H1 (cell line): ENCODE measurements around the gene PSME2. TPM values are rescaled to one million over a fixed set of nuclear protein-coding genes. Genes with fewer than 3 reads are reported as not detected.

Experiments used
- CTCF ChIA-PET: fragments of 300-600 bp; sonication (Branson Sonifier 250); formaldehyde crosslinking; loops from one replicate; lab custom pipeline; 2021; ENCODE audit not compliant: partially characterized antibody; lab: Charles Lee
- POLR2A ChIA-PET: fragments of 300-600 bp; sonication (Branson Sonifier 250); formaldehyde crosslinking; loops from one replicate; lab custom pipeline; 2021; ENCODE audit warnings: inconsistent platforms; ENCODE audit not compliant: partially characterized antibody; lab: Charles Lee
- DNase-seq, 2 experiments: peaks; one replicate each; pipeline versions ENCODE4 v3.0.0 to v3.0.0-alpha.2; 2010 to 2022; ENCODE audit warnings: low spot score in 2 of 2, low read depth in 1 of 2, mixed read lengths in 1 of 2
- FAIRE-seq: peaks from 2 replicates; lab custom pipeline; 2011; peaks lifted over from hg19 to GRCh38; lab: Jason Lieb, UNC
- H2AFZ ChIP-seq: 2 replicates; pipeline ENCODE4 v1.8.1; 2012; ENCODE audit warnings: low read length, inconsistent platforms
- H2AK5ac ChIP-seq: 2 replicates; pipeline ENCODE4 v1.6.1; 2013; ENCODE audit warnings: low read depth, low read length
- H2BK120ac ChIP-seq: replicated peaks from 2 replicates; pipeline ENCODE3; 2013; ENCODE audit warnings: low read depth, low read length, inconsistent platforms
- H2BK12ac ChIP-seq: 2 replicates; pipeline ENCODE4 v1.6.1; 2013; ENCODE audit warnings: low read depth, low read length
- H2BK15ac ChIP-seq: 2 replicates; pipeline ENCODE4 v1.6.1; 2013; ENCODE audit warnings: low read length
- H2BK20ac ChIP-seq: 2 replicates; pipeline ENCODE4 v1.6.1; 2013; ENCODE audit warnings: low read length
- H2BK5ac ChIP-seq: 2 replicates; pipeline ENCODE4 v1.6.1; 2013; ENCODE audit warnings: low read depth, low read length
- H3K14ac ChIP-seq: 2 replicates; pipeline ENCODE4 v1.6.1; 2013; ENCODE audit warnings: inconsistent platforms; ENCODE audit not compliant: insufficient read length
- H3K18ac ChIP-seq: 2 replicates; pipeline ENCODE4 v1.6.1; 2013; ENCODE audit warnings: low read length; ENCODE audit errors: extremely low read depth
- H3K23ac ChIP-seq: 2 replicates; pipeline ENCODE4 v1.6.1; 2013; ENCODE audit warnings: inconsistent platforms; ENCODE audit not compliant: insufficient read length
- H3K23me2 ChIP-seq: 2 replicates; pipeline ENCODE4 v1.6.1; 2013; ENCODE audit warnings: low read depth, low read length
- H3K27ac ChIP-seq: 2 replicates; pipeline ENCODE4 v1.6.1; 2011; ENCODE audit warnings: low read depth, low read length, inconsistent platforms
- H3K27me3 ChIP-seq, 4 experiments: replicated peaks in 1 of 4; 1 replicate in 1 of 4; 2 replicates in 3 of 4; pipeline versions ENCODE4 v1.6.1 to v1.8.1; 2011 to 2013; ENCODE audit warnings: low read length in 3 of 4, mild to moderate bottlenecking in 3 of 4, inconsistent platforms in 2 of 4, mixed read lengths in 2 of 4, moderate library complexity in 1 of 4; ENCODE audit not compliant: control insufficient read depth in 3 of 4, insufficient read depth in 3 of 4; ENCODE audit errors: extremely low read depth in 1 of 4
- H3K36me3 ChIP-seq, 4 experiments: 2 replicates each; pipeline versions ENCODE4 v1.6.1 to v1.8.1; 2011 to 2013; ENCODE audit warnings: mild to moderate bottlenecking in 4 of 4, low read length in 3 of 4, moderate library complexity in 2 of 4, control low read depth in 1 of 4, inconsistent platforms in 1 of 4; ENCODE audit not compliant: insufficient read depth in 4 of 4, control insufficient read depth in 2 of 4
- H3K4ac ChIP-seq: replicated peaks from 2 replicates; pipeline ENCODE3; 2013; ENCODE audit warnings: low read length, low read depth, mixed read lengths, inconsistent platforms; ENCODE audit not compliant: insufficient read length
- H3K4me1 ChIP-seq, 4 experiments: replicated peaks in 1 of 4; 1 replicate in 1 of 4; 2 replicates in 3 of 4; pipeline versions ENCODE4 v1.6.1 to v1.8.1; 2011 to 2013; ENCODE audit warnings: low read length in 3 of 4, inconsistent platforms in 2 of 4, mixed read lengths in 1 of 4; ENCODE audit not compliant: insufficient read depth in 4 of 4, control insufficient read depth in 3 of 4
- H3K4me2 ChIP-seq, 2 experiments: 2 replicates each; pipeline versions ENCODE4 v1.6.1 to v1.8.1; 2011 to 2013; ENCODE audit warnings: low read depth in 2 of 2, low read length in 2 of 2, control low read depth in 1 of 2, inconsistent platforms in 1 of 2, mild to moderate bottlenecking in 1 of 2; ENCODE audit not compliant: insufficient read depth in 1 of 2
- H3K4me3 ChIP-seq, 4 experiments: fragments of 200-600, 300-600 bp in 1 of 4; sonication (generic), shearing (Covaris generic), sonication (Bioruptor Twin) in 1 of 4; 2 replicates each; pipeline versions ENCODE4 v1.5.1 to v1.8.1; 2011 to 2016; ENCODE audit warnings: low read length in 4 of 4, low read depth in 3 of 4, control low read depth in 2 of 4, inconsistent platforms in 2 of 4, mild to moderate bottlenecking in 2 of 4, mixed read lengths in 1 of 4, moderate library complexity in 1 of 4; ENCODE audit not compliant: insufficient read depth in 2 of 4; ENCODE audit errors: extremely low read depth in 1 of 4
- H3K56ac ChIP-seq: replicated peaks from 2 replicates; pipeline ENCODE3; 2013; ENCODE audit warnings: low read depth, mild to moderate bottlenecking, mixed read lengths, low read length, inconsistent platforms; ENCODE audit not compliant: insufficient read length
- H3K79me1 ChIP-seq: 2 replicates; pipeline ENCODE4 v1.6.1; 2013; ENCODE audit warnings: low read depth, low read length, control low read depth
- H3K79me2 ChIP-seq, 2 experiments: 2 replicates each; pipeline versions ENCODE4 v1.6.1 to v1.8.1; 2012 to 2013; ENCODE audit warnings: low read length in 2 of 2, mild to moderate bottlenecking in 2 of 2, inconsistent platforms in 1 of 2; ENCODE audit not compliant: insufficient read depth in 2 of 2, control insufficient read depth in 1 of 2
- H3K9ac ChIP-seq, 4 experiments: replicated peaks in 1 of 4; 1 replicate in 1 of 4; 2 replicates in 3 of 4; pipeline versions ENCODE4 v1.6.1 to v1.8.1; 2011 to 2013; ENCODE audit warnings: low read depth in 3 of 4, low read length in 3 of 4, control low read depth in 2 of 4, mild to moderate bottlenecking in 2 of 4, moderate library complexity in 2 of 4, inconsistent platforms in 1 of 4; ENCODE audit errors: extremely low read depth in 1 of 4
- H3K9me3 ChIP-seq, 2 experiments: 2 replicates each; pipeline versions ENCODE4 v1.6.1 to v1.8.1; 2012 to 2013; ENCODE audit warnings: mild to moderate bottlenecking in 2 of 2, moderate library complexity in 2 of 2, control low read depth in 1 of 2, inconsistent platforms in 1 of 2, low read depth in 1 of 2, low read length in 1 of 2, mixed read lengths in 1 of 2; ENCODE audit not compliant: insufficient read depth in 2 of 2
- H4K20me1 ChIP-seq, 2 experiments: replicated peaks in 1 of 2; 2 replicates each; pipeline versions ENCODE3 to v1.8.1; 2011 to 2013; ENCODE audit warnings: inconsistent platforms in 2 of 2, low read length in 2 of 2, mild to moderate bottlenecking in 1 of 2; ENCODE audit not compliant: insufficient read depth in 2 of 2, control insufficient read depth in 1 of 2
- H4K5ac ChIP-seq: 2 replicates; pipeline ENCODE4 v1.6.1; 2013; ENCODE audit warnings: low read length, low read depth, mixed read lengths, inconsistent platforms; ENCODE audit not compliant: insufficient read length
- H4K8ac ChIP-seq: 2 replicates; pipeline ENCODE4 v1.8.0; 2013; ENCODE audit warnings: mild to moderate bottlenecking, moderate library complexity, low read length, inconsistent platforms; ENCODE audit not compliant: insufficient read depth; ENCODE audit errors: extremely low read depth
- H4K91ac ChIP-seq: replicated peaks from 2 replicates; pipeline ENCODE3; 2013; ENCODE audit warnings: low read length, mixed read lengths, inconsistent platforms; ENCODE audit not compliant: insufficient read length
- ATF2 ChIP-seq: IDR thresholded peaks from 2 replicates; pipeline ENCODE4 v1.6.1; 2012; ENCODE audit warnings: low read length, inconsistent platforms
- CBX5 ChIP-seq: fragments of 300-800, 300-1000 bp; sonication (generic); IDR thresholded peaks from 2 replicates; pipeline ENCODE4 v1.7.1; 2016; ENCODE audit warnings: antibody characterized with exemption, low read length, low read depth
- CHD1 ChIP-seq: IDR thresholded peaks from 2 replicates; pipeline ENCODE4 v1.6.1; 2012; ENCODE audit warnings: low read depth, low read length, improper control_type of control experiment
- POLR2A ChIP-seq, 2 experiments: IDR thresholded peaks; 1 replicate in 1 of 2; 2 replicates in 1 of 2; pipeline ENCODE4 v1.6.1; 2011; ENCODE audit warnings: low read depth in 2 of 2, low read length in 2 of 2, mild to moderate bottlenecking in 2 of 2; ENCODE audit errors: control extremely low read depth in 1 of 2
- POLR2AphosphoS5 ChIP-seq: IDR thresholded peaks from 2 replicates; pipeline ENCODE4 v1.6.1; 2011; ENCODE audit warnings: low read depth, low read length
- POU5F1 ChIP-seq: IDR thresholded peaks from 2 replicates; pipeline ENCODE4 v1.6.1; 2011; ENCODE audit warnings: low read depth, mild to moderate bottlenecking, low read length, moderate library complexity
- RNF2 ChIP-seq: fragments of 200-900, 300-1000 bp; sonication (generic); IDR thresholded peaks from 2 replicates; pipeline ENCODE4 v1.7.1; 2016; ENCODE audit warnings: borderline replicate concordance, low read depth, mild to moderate bottlenecking, antibody characterized with exemption, low read length; ENCODE audit not compliant: poor library complexity, severe bottlenecking; ENCODE audit errors: missing control alignments
- SAP30 ChIP-seq: fragments of 300-600 bp; sonication (generic); IDR thresholded peaks from 2 replicates; pipeline ENCODE4 v1.7.1; 2012; ENCODE audit warnings: low read length, moderate library complexity, mild to moderate bottlenecking, inconsistent platforms; ENCODE audit not compliant: insufficient read depth, insufficient replicate concordance
- TBP ChIP-seq: IDR thresholded peaks from 2 replicates; pipeline ENCODE4 v1.6.1; 2011; ENCODE audit warnings: low read depth, low read length, improper control_type of control experiment
- TCF12 ChIP-seq: IDR thresholded peaks from 2 replicates; pipeline ENCODE4 v1.6.1; 2011; ENCODE audit warnings: low read depth, mild to moderate bottlenecking, low read length
- ZNF274 ChIP-seq: IDR thresholded peaks from 2 replicates; pipeline ENCODE4 v1.7.0; 2012; ENCODE audit warnings: low read length, borderline replicate concordance; ENCODE audit errors: extremely low read depth
- WGBS, 2 experiments: shearing (Covaris generic) in 1 of 2; methylation state at CpG; one replicate each; pipeline versions ENCODE4 v1.1.6 to v1.1.7; 2013 to 2015; ENCODE audit warnings: low lambda C conversion rate in 2 of 2, mixed read lengths in 2 of 2, inconsistent platforms in 1 of 2, low coverage in 1 of 2, missing lambda C conversion rate in 1 of 2; ENCODE audit not compliant: insufficient replicate concordance in 2 of 2, insufficient coverage in 1 of 2, insufficient read length in 1 of 2; ENCODE audit errors: extremely low coverage in 1 of 2, missing lambda C conversion rate in 1 of 2; 5-methylcytosine and 5-hydroxymethylcytosine counted together
- polyA plus RNA-seq, 7 experiments: library from polyadenylated mRNA; depleted of rRNA in 3 of 7; stranded (reverse) in 5 of 7; unstranded in 2 of 7; fragments of >200 nt in 5 of 7; fragments of 200-250 nt in 2 of 7; gene quantifications; 1 replicate in 5 of 7; 2 replicates in 1 of 7; 4 replicates in 1 of 7; pipeline versions ENCODE4 v1.2.1 to v1.2.3, GENCODE V29; 2011 to 2013; ENCODE audit warnings: missing spikeins in 2 of 7, mixed read lengths in 2 of 7
- total RNA-seq: library from RNA; stranded (reverse); fragmentation: NEBNext Ultra II Directional; extraction: Animal tissue kit (Norgen Biotek cat#: 25700); gene quantifications from 2 replicates; pipeline ENCODE4 v1.2.1, GENCODE V29; 2021

PSME2 gene
- total and polyA plus RNA-seq, 2 of the 8 experiments (the other 6 are each of a cell fraction or from before 2014, with no cell fraction given): 71.8 to 111 TPM

DNA sequence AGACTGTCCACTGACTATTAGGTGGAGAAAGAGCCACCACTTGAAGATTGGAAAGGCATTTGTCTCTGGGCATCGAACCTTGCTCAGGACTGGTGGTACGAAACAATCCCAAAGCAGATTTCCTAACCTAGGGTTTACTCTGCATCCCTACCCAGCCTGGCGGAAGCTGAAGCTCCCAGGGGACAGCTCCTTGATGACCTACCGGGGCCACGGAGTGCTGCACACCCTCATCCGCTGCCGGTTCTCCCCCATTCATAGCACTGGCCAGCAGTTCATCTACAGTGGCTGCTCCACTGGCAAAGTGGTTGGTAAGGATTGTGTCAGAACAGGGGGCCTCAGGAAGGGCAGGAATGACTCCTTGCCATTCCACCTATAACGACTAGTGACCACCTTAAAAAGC is 25.2 kb downstream of the PSME2 start:
- H4K20me1 ChIP-seq: peaks cover 0 to 3% of the 10 kb centered on the region in 2 experiments
- no peak overlapping the region for H2BK15ac ChIP-seq
- H4K91ac ChIP-seq: no peak overlapping the region
- WGBS, 2 experiments: 94% methylated on average over 8 of the region's 8 CpGs; no CpG with 5 or more reads in 1 of the 2 experiments
- H3K27me3 ChIP-seq: no peaks in the 10 kb centered on the region
- no peak overlapping the region for H3K4me2 ChIP-seq
- peaks cover 0 to 2% (median 0%) of the 10 kb centered on the region in 4 experiments; a peak in 1 of 7 replicates for H3K4me1 ChIP-seq
- no peak overlapping the region for H2BK5ac ChIP-seq
- no peak overlapping the region for H3K27ac ChIP-seq
- H4K8ac ChIP-seq: no peak overlapping the region
- H2AK5ac ChIP-seq: no peak overlapping the region
- no peaks in the 10 kb centered on the region for H3K9me3 ChIP-seq
- peaks cover 14 to 43% (median 34%) of the 10 kb centered on the region in 4 experiments for H3K36me3 ChIP-seq
- no peak overlapping the region for H2BK12ac ChIP-seq
- TF ChIP-seq POLR2AphosphoS5 (no peak), RNF2 (no peak), POU5F1 (no peak), CBX5 (no peak), TBP (no peak), ZNF274 (no peak), ATF2 (no peak), CHD1 (no peak), SAP30 (no peak), POLR2A (IDR thresholded peaks at IDR 0.05; ENCODE audit: control extremely low read depth in 1 of 2, low read depth in 2 of 2, low read length in 2 of 2) (no peak), TCF12 (no peak)
- no peak overlapping the region for H3K9ac ChIP-seq
- peaks cover 0 to 3% of the 10 kb centered on the region in 2 experiments; a peak in 2 of 4 replicates for H3K79me2 ChIP-seq
- no peak for FAIRE-seq
- no peak overlapping the region for H4K5ac ChIP-seq
- ChIA-PET POLR2A (interaction anchor here (0.6 to 2.3 kb wide), 5 partner anchors 13 to 1122 kb away, joined by 3 to 8 read pairs (median 3); partner anchors contain the start of gene PSME1), CTCF (interaction anchor here (1.1 to 1.2 kb wide), 2 partner anchors 39 to 1222 kb away, joined by 3 to 4 read pairs; no protein-coding TSS in a partner anchor)
- no peak overlapping the region for H2AFZ ChIP-seq
- H2BK120ac ChIP-seq: no peak overlapping the region
- no peak overlapping the region for H2BK20ac ChIP-seq
- no peak overlapping the region for H3K23ac ChIP-seq
- H3K14ac ChIP-seq: no peak overlapping the region
- H3K56ac ChIP-seq: no peak overlapping the region
- H3K4ac ChIP-seq: no peak overlapping the region
- H3K23me2 ChIP-seq: no peaks in the 10 kb centered on the region
- no peak for DNase-seq
- H3K4me3 ChIP-seq: no peak overlapping the region
- H3K79me1 ChIP-seq: peaks cover 2% of the 10 kb centered on the region; the same call in 1 of the 2 replicates
- H3K18ac ChIP-seq: no peak overlapping the region
